GM19351 (cell line): ENCODE measurements around the gene ADI1.
"Not testable (repeated sequence)": the region's sequence is repeated elsewhere in the genome, so short reads cannot be mapped to it uniquely, and the experiment has no call there.

ENCODE experiments used
- ATAC-seq: cut with Tn5 transposase; IDR thresholded peaks from one replicate; pipeline ENCODE4 v1.9.1; 2021; ENCODE audit warnings: mild to moderate bottlenecking, moderate library complexity; ENCODE audit not compliant: unreplicated experiment

Gene ADI1

DNA sequence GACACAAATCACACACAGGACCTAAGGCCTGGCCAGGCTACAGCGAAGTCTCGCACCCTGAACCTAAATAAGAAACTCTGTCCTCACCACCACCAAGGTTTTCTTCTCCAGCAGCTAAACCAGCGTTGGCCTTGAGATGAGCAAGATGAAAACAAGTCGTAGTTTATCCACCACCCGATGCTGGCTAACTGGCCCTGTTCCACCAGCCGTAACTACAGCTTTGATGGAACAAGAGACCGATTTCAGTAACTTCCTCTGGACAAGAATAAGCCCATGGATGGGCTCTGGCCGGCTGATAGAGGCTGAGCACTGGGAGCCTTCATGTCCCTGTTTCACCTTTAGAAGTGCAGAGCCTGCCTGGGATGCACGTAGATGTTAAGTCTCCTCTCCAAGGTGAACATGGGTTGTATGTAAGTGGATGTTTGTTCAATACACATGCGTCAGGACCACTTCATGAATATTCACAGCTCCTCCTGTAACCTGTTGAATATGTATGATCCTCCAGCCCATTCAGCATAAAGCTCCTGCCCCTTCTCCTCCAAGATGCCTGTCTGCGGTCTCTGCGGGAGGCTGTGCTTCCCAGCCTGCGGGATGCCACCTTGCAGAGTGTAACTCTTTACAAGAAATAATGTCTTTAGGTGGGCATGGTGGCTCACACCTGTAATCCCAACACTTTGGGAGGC is 24.2 kb downstream of the ADI1 start:
- ATAC-seq = no peak

DNA sequence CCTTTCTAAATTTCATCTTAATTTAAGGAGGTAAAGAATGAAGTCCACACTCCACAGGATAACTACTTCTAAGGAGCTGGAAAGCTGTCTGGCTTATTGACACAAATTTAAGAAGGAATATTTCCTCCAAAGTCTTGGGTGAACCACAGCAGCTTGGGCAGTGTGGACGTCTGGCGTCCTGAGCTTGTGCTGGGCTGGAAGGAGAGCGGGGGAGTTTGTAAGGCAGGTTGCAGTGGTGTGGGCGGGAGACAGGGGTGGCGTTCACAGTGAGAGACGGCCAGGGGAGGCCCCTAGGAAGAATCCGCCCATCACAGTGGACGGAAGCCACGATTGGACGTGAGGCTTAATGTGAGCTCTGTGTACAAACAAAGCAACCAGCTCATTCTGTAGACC is 25.7 kb downstream of the ADI1 start:
- no peak for ATAC-seq

DNA sequence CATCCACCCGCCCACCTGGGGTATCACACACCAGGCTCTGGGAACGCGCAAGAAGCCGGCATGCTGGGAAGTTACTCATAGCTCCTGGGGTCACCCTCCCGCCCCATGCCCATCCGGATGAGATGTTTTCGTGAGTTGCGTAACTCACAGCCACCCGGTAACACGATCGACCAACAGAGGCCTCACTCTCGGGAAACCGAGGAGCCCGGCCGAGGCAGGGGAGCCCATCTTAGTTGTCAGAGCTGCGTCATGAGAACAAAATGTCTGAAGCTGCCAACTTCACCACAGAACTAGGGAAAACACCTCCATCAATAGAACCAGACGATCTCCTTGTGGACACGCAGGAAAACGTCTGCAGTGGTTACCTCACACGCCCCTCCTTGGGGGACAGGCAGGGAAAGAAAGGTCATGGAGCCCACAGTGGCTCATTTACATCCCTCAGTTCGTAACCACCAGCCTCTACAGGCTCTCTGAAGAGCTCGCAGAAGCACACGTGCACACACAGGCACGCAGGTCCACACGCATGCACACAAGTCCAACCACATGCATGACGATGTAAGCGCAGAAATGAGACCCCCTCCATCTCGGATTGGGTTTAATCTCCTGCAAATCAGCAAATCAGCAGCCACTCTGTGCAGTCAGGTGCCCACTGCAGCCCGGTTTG is 26.2 kb downstream of the ADI1 start:
- no peak for ATAC-seq

DNA sequence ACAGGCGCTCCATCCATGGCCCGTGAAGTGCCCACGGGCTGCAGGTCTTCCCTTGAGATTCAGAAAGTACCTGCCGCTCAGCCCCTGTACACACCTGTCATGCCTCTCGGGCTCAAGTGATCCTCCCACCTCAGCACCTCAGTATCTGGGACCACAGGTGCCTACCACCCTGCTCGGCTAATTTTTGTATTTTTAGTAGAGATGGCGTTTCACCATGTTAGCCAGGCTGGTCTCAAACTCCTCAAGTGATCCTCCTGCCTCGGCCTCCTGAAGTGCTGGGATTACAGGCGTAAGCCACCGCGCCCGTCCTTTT is 26.9 kb downstream of the ADI1 start:
- not testable (repeated sequence) for ATAC-seq

DNA sequence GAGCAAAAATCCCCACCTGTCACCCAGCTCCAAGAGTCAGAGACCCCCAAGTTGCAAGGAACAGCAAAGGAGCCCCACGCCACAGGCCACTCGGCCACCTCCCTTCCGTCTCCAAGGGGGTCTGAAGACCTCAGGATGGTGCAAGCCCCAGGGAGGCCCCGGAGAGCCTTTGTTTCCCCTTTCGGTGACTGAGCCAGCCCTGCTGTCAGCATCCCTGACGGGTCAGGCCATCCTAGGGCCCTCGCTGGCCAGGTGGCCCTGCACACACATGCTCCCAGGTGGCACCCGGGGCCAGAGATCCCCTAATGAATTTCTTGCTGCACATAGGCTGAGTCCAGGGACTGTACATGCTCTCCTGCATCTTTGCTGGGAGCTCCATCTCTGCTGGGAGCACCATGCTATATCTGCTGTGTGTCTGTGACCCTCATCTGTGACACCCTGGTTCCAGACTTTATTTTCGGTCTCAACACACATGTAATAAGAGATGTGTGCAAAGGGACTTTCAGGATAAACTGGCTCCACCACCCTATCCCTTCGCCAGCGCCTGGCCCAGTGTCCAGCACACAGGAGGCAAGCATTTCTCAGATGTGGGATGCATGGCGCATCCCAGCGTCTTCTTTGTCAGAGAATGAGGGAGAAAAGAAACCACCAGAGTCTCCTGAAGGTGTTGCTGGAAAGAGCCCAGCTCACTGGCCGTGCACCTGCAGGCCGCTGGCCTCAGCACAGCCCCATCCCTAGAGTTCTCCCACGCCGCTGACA is 27.4 kb downstream of the ADI1 start:
- ATAC-seq = no peak

DNA sequence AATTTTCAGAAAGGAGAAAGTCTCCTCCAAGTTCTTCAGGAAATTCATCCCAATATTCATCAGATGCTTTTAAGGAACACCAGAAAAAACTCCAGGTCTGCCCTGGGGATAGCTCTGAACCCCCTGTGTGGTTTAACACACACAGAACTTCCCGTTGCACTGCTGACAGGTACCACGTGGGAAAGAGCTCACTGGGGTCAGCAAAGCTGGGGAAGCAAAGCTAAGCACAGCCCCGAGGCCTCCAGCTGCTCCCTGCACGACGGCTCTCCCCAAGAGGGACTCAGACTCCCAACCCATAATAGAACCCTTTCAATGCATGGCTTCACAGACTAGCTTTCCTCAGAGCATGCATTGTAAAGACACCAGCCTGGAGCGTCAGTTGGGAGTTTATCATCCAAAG is 28.0 kb downstream of the ADI1 start:
- ATAC-seq = no peak

DNA sequence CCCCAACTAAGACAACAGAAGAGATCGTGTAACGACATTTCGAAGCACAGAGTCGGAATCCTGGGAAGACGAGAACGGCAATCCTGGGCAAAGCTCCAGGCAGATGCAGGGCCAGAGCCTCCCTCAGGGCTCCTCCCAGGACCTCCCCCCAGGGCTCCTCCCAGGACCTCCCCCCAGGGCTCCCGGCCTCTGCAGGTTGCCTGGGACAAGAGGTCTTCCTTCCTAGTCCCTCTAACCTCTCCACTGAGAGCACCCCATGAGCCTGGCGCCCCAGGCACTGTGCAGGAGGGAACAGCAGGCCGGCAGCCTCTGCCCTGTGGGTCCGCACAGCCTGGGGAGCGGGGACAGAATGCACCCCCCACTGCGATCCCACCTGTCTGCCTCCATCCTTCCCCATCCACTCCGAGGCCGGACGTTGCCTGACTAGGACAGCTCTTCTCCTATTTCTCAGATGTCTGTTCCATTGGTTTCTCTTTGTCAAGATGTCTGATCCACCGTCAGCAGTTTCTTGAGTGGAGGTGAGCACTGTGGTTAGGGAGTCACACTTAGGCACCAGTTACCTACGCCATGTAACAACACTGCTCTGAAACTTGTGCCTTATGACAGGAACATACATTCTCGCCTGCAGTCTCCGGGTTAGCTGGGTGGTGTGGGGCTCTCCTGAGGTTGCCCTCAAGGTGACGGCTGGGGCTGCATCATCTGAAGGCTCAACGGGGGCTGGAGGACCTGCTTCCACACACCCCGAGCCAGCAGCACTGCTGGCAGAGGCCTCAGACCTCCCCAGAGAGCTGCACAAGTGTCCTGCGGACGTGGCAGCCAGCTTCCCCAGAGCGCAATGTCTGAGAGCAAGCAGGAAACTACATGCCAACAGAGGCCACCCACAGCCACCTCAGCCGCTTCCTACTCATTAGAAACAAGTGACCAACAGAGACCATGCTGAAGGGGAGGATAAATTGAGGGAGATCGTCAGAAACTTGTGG is 28.9 kb downstream of the ADI1 start:
- ATAC-seq = no peak

DNA sequence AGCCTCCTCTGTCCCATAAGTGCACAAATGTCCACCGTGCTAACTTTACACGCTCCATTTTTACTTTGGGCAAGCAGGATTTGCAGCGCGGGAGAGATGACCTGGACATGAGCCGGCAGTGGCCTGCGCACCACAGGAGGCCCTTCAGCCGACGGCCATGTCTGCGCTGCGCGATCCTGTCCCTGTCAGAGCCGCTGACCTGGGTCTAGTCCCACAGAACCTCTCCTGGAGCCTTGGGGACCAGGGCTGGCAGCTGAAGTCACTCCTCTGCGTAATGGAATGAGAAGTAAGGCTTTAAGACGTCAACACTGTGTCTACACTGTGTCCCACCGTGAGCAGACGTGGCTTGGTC is 29.6 kb downstream of the ADI1 start:
- no peak for ATAC-seq

DNA sequence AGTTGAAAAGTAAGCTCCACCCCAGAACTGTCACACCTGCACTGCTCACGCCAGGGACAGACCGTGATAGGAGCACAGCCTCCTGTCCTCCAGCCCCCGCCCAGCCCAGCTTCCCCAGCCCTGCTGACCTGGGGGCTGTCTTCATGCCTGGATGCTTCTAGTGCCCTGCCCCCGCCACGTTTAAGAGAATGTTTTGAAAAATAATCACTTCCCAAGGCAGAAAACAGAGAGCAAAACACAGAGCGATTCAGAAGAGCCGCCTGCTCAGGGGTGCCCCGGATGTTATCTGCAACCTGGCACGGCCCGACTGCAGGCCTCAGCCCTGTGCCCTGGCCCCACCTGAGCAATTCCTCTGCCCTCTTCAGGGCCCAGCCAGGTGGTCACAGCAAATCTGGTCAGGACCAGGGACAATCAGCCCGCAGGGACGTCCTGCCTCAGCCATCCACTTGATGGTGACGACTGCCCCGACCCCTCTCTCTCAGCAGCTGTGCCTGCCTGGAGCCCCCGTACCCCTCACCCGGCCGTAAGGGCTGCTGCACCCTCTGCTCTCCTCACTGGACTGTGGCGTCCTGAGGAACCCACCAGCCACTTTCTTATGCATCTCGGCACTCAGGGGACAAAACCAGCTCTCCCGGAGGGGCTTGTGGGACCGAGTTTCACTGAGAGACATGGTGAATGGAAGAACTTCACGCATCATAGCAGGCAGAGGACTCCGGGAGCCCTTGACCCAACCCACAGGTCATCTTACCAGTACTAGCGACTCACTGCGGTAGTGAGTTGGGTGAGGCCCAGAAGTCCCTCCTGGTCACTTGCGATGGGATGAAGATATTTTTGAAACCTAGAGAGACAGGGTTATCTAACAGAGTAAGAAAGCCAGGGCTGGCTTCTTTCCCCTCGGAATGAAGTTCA is 30.2 kb downstream of the ADI1 start:
- no peak for ATAC-seq

DNA sequence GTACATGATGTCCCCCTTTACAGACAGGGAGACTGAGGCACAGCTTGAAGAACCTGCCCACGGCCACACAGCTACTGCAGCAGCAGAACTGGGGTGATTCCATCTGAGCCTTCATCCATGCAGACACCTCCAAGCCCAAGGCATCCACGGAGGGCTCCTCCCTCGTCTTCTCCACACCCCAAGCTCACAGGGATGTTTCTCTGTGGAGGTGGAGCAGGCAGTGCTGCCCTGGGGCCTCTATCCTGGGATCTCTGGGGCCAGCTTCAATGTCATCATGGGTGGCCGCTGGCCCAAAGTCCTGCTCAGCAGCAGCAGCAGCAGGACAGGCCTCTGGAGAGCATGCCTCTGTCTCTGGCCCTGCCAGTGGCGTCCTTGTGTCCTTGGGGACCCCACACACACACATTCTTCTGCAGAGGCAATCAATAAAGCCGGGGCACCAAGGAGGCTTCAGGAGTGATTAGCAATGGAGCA is 31.2 kb downstream of the ADI1 start:
- ATAC-seq = no peak

DNA sequence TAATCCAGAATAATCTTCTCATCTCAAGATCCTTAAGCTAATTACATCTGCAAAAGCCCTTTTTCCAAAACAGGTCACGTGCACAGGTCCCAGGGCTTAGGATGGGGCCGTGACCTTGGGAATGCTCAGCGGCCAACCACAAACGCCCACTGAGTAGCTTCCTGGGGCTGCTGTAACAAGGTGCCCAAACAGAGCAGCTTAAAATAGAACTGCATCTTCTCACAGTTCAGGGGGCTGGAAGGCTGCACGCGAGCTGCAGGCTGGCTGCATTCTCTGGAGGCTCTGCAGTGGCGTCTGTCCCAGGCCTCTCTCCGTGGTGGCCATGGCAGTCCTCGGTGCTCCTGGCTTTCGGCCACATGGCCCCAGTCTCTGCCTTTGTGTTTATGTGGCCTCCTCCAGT is 31.9 kb downstream of the ADI1 start:
- no peak for ATAC-seq

DNA sequence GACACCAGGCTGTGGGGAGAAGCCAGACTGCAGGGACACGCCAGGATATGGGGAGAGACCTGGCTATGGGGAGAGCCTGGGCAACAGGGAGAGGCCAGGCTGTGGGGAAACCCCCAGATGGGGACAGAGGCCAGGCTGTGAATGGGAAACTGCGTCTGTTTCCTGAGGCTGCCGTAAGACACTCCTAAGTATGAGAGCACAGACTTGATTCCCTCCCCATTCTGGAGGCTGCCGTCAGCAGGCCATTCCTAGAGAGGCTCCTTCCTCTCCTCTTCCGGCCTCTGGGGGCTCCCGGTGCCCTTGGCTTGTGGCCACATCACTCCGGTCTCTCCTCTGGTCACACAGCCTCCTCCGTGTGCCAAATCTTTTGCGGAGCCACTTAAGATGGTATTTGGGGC is 32.3 kb downstream of the ADI1 start:
- ATAC-seq = no peak

DNA sequence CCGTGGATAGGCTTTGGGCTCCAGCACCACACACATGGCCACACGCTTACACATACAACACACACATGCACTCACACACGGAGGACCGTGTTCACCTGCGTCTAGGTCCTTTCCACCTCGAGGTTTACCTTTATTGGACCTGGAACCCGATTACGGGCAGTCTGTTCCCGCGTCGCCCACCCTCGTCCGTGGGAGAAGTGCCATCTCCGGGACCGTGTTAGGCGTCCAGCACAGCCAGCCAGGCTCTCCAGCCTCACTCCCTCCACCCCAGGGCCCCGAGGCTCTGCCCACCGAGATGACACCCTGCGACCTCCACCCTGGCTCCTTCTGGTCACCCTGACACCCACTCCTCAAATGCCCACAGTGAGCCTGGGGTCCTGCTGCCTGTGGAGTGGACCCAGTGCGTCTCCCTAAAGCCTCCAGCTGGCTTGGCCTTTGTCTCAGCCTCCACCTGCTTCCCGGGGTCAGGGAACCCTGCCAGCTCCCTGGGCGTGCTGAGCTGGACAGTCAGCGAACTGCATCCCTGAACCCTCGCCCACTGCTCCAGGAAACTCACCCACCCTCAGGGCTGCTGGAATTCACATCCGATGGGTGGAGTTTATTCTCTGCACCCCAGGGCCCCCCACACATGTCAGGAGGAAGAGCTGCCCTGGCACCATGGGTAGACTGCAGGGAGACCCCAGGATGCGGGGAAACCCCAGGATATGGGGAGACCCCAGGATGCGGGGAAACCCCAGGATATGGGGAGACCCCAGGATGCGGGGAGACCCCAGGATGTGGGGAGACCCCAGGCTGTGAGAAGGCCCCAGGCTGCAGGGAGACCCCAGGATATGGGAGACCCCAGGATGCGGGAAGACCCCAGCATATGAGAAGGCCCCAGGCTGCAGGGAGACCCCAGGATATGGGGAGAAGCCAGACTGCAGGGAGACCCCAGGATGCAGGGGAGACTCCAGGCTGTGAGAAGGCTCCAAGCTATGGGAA is 33.0 kb downstream of the ADI1 start:
- no peak for ATAC-seq

DNA sequence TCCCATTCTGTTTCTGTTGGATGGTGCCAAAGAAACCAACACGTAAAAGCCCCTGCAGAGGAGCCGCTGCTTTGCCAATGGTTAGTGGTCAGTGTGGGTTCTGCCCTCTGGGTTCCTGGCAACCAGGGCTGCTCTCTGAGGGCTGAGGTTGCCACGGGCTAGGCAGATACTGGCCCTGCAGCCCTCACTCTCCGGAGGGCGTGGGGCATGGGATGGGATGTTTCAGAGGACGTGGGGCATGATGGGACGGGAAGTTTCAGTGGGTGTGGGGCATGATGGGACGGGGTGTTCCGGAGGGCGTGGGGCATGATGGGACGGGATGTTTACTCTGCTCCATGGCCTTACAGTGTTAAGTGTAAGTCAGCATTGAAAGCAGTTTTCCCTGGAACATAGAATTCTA is 34.2 kb downstream of the ADI1 start:
- ATAC-seq = no peak

DNA sequence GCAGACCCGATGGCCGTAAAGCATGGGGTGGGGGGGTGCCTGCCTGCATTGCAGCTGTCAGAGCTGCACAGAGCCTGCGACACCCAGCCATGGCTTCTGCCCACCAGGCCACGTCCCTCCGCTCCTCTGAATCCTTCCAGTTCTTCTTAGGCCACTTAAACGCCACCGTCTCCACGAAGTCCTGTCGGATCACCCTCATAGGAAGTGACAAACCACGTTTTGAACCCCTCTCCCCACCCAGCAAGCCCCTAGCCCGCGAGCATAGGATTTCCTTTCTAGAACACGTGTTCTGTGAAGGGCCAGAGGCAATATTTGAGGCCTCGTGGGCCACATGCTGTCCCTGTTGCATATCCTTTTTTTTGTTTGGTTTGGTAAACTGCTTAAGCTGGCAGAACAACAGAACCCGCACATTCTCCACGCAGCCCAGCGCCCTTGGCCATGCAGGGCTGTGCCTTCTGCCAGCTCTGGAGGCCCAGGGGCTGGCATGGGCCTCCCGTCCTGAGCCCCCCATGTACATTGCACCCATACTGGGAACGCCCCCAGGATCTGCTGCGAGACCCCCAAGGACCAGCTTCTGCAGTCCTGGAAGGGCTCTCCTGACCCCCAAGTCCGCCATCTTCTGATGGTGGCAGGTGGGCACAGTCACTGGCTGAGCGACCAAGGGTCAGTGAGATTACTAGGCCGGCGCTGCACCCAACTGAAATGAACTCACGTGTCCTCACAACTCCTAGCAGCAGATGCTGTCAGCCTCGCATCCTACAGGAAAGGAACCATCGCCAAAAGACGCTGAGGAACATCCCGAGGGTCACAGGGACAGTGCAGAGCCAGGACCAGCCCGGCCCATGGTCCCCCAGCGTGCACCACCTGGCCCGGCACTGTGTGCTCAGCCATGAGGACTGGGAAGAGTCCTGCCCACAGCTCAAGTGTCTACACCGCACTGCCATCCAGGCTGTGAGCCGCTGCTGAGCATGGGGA is 35.1 kb downstream of the ADI1 start:
- ATAC-seq = no peak

DNA sequence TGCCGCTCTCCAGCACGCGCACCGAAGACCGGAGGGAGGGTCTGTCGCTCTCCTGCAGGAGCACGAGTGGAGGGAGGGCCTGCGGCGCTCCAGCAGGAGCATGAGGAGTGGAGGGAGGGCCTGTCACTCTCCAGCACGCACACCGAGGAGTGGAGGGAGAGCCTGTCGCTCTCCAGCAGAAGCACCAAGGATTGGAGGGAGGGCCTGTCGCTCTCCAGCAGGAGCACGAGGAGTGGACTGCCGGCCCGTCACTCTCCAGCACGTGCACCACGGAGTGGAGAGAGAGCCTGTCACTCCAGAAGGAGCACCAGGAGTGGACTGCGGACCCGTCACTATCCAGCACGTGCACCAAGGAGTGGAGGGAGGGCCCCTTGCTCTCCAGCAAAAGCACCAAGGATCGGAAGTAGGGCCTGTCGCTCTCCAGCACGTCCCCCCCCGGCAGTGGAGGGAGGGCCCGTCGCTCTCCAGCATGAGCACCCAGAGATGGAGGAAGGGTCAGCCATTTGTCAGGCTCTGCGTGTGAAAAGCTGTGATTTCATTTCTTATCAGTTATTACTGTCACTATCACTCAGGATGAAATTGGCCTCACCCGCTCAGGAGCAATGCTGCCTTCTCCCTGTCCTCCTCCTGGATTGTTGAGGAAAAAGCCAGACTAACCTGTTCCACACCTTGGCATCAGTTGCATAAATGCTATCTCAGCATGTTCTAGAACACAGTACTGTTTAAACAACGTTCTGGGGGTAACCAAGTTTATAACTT is 35.9 kb downstream of the ADI1 start:
- ATAC-seq = no peak

DNA sequence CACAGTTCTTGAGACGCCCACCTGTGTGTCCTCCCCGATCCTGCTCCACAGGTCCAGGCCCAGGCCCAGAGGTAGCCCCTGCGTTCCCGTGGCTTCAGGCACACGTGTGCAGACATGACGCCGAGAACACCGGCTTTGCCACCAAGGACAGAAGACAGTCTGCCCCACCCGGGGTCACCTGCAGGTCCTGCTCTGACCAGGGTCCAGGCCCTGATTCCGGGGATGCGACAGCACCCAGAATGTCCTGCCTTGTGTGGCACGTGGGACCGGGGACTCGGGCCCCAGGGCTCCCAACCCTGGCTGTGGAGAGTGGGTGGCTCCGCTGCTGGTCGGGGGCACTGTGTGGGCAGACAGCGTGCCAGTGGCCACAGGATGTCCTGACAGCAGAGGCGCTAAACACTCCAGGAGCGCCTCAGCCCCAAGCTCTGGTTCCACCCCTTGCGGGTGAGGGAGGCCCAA is 36.9 kb downstream of the ADI1 start:
- ATAC-seq = no peak
